H9 (cell line): ENCODE results near the gene SORCS2. TPM values are rescaled to one million over a fixed set of nuclear protein-coding genes. Genes with fewer than 3 reads are reported as not detected.

Experiments
- DNase-seq: peaks from one replicate; pipeline ENCODE4 v3.0.0-alpha.2; 2017
- H2AFZ ChIP-seq: one replicate; pipeline ENCODE4 v1.6.1; 2013; ENCODE audit warnings: mild to moderate bottlenecking, low read length, control low read depth, moderate library complexity
- H2AK5ac ChIP-seq: 2 replicates; pipeline ENCODE4 v1.6.1; 2013; ENCODE audit warnings: low read length, control low read depth, mixed read lengths; ENCODE audit not compliant: insufficient read length
- H2BK120ac ChIP-seq: one replicate; pipeline ENCODE4 v1.6.1; 2013; ENCODE audit warnings: low read depth, mild to moderate bottlenecking, low read length, control low read depth, inconsistent platforms; ENCODE audit not compliant: poor library complexity, severe bottlenecking
- H2BK12ac ChIP-seq: 2 replicates; pipeline ENCODE4 v1.6.1; 2013; ENCODE audit warnings: low read length, control low read depth, mixed read lengths, low read depth; ENCODE audit not compliant: insufficient read length
- H2BK15ac ChIP-seq: 2 replicates; pipeline ENCODE4 v1.6.1; 2013; ENCODE audit warnings: low read depth, low read length, control low read depth
- H2BK20ac ChIP-seq: one replicate; pipeline ENCODE4 v1.6.1; 2013; ENCODE audit warnings: low read depth, mild to moderate bottlenecking, low read length, control low read depth, inconsistent platforms; ENCODE audit not compliant: poor library complexity, severe bottlenecking
- H2BK5ac ChIP-seq: 2 replicates; pipeline ENCODE4 v1.6.1; 2013; ENCODE audit warnings: low read length, control low read depth, mixed read lengths; ENCODE audit not compliant: insufficient read length
- H3K14ac ChIP-seq: 2 replicates; pipeline ENCODE4 v1.6.1; 2013; ENCODE audit warnings: low read length, control low read depth; ENCODE audit not compliant: insufficient read depth
- H3K18ac ChIP-seq: 2 replicates; pipeline ENCODE4 v1.6.1; 2013; ENCODE audit warnings: low read depth, mild to moderate bottlenecking, mixed read lengths, low read length, control low read depth; ENCODE audit not compliant: insufficient read length
- H3K23ac ChIP-seq: 2 replicates; pipeline ENCODE4 v1.6.1; 2013; ENCODE audit warnings: low read length, control low read depth, mixed read lengths, low read depth; ENCODE audit not compliant: insufficient read length
- H3K23me2 ChIP-seq: 2 replicates; pipeline ENCODE4 v1.6.1; 2013; ENCODE audit warnings: low read depth, mild to moderate bottlenecking, mixed read lengths, low read length, control low read depth; ENCODE audit not compliant: insufficient read length, poor library complexity, severe bottlenecking
- H3K27ac ChIP-seq: 2 replicates; pipeline ENCODE4 v1.5.1; 2013; ENCODE audit warnings: low read length, control low read depth, mixed read lengths, low read depth; ENCODE audit not compliant: insufficient read length
- H3K27me3 ChIP-seq: 2 replicates; pipeline ENCODE4 v1.6.1; 2013; ENCODE audit warnings: low read length, control low read depth, inconsistent platforms; ENCODE audit not compliant: insufficient read depth
- H3K4ac ChIP-seq: 2 replicates; pipeline ENCODE4 v1.6.1; 2013; ENCODE audit warnings: low read depth, mild to moderate bottlenecking, control low read depth, inconsistent platforms, low read length, moderate library complexity
- H3K4me1 ChIP-seq: 2 replicates; pipeline ENCODE4 v1.6.1; 2013; ENCODE audit warnings: low read length, control low read depth, inconsistent platforms; ENCODE audit not compliant: insufficient read depth
- H3K4me2 ChIP-seq: 2 replicates; pipeline ENCODE4 v1.6.1; 2013; ENCODE audit warnings: low read length, control low read depth, mixed read lengths; ENCODE audit not compliant: insufficient read length, insufficient read depth
- H3K56ac ChIP-seq: 2 replicates; pipeline ENCODE4 v1.6.1; 2013; ENCODE audit warnings: low read depth, mild to moderate bottlenecking, mixed read lengths, low read length, control low read depth; ENCODE audit not compliant: insufficient read length
- H3K79me1 ChIP-seq: 2 replicates; pipeline ENCODE4 v1.6.1; 2013; ENCODE audit warnings: low read depth, mild to moderate bottlenecking, moderate library complexity, low read length, control low read depth, inconsistent platforms; ENCODE audit not compliant: insufficient read depth, poor library complexity, severe bottlenecking
- H3K79me2 ChIP-seq: 2 replicates; pipeline ENCODE4 v1.6.1; 2013; ENCODE audit warnings: low read length, control low read depth, inconsistent platforms; ENCODE audit not compliant: insufficient read depth
- H3K9ac ChIP-seq: 2 replicates; pipeline ENCODE4 v1.6.1; 2013; ENCODE audit warnings: low read length, control low read depth, mixed read lengths; ENCODE audit not compliant: insufficient read length; ENCODE audit errors: extremely low read depth
- H3K9me3 ChIP-seq: one replicate; pipeline ENCODE4 v1.6.1; 2013; ENCODE audit warnings: low read depth, low read length, inconsistent platforms; ENCODE audit not compliant: control insufficient read depth
- H3T11ph ChIP-seq: one replicate; pipeline ENCODE4 v1.6.1; 2013; ENCODE audit warnings: mild to moderate bottlenecking, low read length, control low read depth, inconsistent platforms
- H4K20me1 ChIP-seq: one replicate; pipeline ENCODE4 v1.6.1; 2013; ENCODE audit not compliant: control insufficient read depth, insufficient read length, insufficient read depth
- H4K5ac ChIP-seq: 2 replicates; pipeline ENCODE4 v1.6.1; 2013; ENCODE audit warnings: low read depth, mild to moderate bottlenecking, mixed read lengths, low read length, control low read depth; ENCODE audit not compliant: insufficient read length
- H4K8ac ChIP-seq: replicated peaks from 2 replicates; pipeline ENCODE4 v1.6.1; 2013; ENCODE audit warnings: low read length, control low read depth, mixed read lengths, low read depth; ENCODE audit not compliant: insufficient read length
- H4K91ac ChIP-seq: 2 replicates; pipeline ENCODE4 v1.6.1; 2013; ENCODE audit warnings: low read depth, mild to moderate bottlenecking, moderate library complexity, mixed read lengths, low read length, control low read depth; ENCODE audit not compliant: insufficient read length
- H3K27ac Mint-ChIP-seq, 3 experiments: 2 replicates in 2 of 3; 3 replicates in 1 of 3; pipeline ENCODE4 v1.8.0; 2020 to 2021; ENCODE audit warnings: mixed read lengths in 3 of 3, mild to moderate bottlenecking in 1 of 3, moderate library complexity in 1 of 3
- H3K27me3 Mint-ChIP-seq: 2 replicates; pipeline ENCODE4 v1.8.0; 2021; ENCODE audit warnings: low read depth, mild to moderate bottlenecking, moderate library complexity, mixed read lengths
- H3K36me3 Mint-ChIP-seq, 3 experiments: 2 replicates in 2 of 3; 3 replicates in 1 of 3; pipeline ENCODE4 v1.8.0; 2020 to 2021; ENCODE audit warnings: low read depth in 3 of 3, mixed read lengths in 3 of 3; ENCODE audit not compliant: insufficient read depth in 1 of 3
- H3K4me1 Mint-ChIP-seq, 2 experiments: 2 replicates each; pipeline ENCODE4 v1.8.0; 2020; ENCODE audit warnings: mixed read lengths in 2 of 2
- H3K4me3 Mint-ChIP-seq, 2 experiments: 2 replicates in 1 of 2; 3 replicates in 1 of 2; pipeline ENCODE4 v1.8.0; 2020 to 2021; ENCODE audit warnings: mild to moderate bottlenecking in 2 of 2, mixed read lengths in 2 of 2, moderate library complexity in 1 of 2
- H3K9me3 Mint-ChIP-seq, 2 experiments: 2 replicates in 1 of 2; 3 replicates in 1 of 2; pipeline ENCODE4 v1.8.0; 2020; ENCODE audit warnings: mild to moderate bottlenecking in 2 of 2, mixed read lengths in 2 of 2, moderate library complexity in 1 of 2
- WGBS: extraction: QIAGEN DNeasy Blood & Tissue Kit; methylation state at CpG from one replicate; pipeline ENCODE4 v1.1.7; 2013; ENCODE audit warnings: missing lambda C conversion rate, low lambda C conversion rate, mixed read lengths; ENCODE audit not compliant: insufficient read length; ENCODE audit errors: extremely low coverage; 5-methylcytosine and 5-hydroxymethylcytosine counted together
- total RNA-seq: library from RNA; stranded (reverse); gene quantifications from 2 replicates; pipeline ENCODE4 v1.2.1, GENCODE V29; 2021
- TF ChIP-seq, protein P1 (sequence below): fragments of 200-600 bp; sonication (generic); conservative IDR thresholded peaks from 3 replicates; pipeline ENCODE4 v1.8.0; 2021; ENCODE audit warnings: antibody characterized with exemption, mild to moderate bottlenecking

SORCS2 gene
- total RNA-seq, 1 experiment from 2014 or later: 0.57 TPM

DNA sequence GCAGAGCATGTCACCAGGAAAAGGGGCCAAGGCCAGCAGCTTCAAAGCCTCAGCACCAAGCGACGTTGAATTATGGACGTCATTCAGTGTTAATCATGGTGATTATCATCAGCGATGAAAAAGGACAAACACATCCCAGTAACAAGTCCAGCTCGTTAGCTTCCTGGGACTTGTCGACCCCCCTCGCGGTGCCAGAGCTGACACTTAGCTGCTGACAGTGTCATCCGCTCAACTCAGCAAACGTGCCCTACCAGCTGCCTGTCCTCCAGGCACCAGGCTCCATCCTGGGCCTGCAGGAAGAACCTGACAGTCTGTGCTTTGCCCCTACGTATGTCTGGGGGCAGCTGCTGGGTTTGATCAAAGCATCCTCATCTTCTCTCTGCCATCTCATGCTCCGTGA, 379.4 kb downstream of the SORCS2 start:
- TF ChIP-seq, protein P1, sequence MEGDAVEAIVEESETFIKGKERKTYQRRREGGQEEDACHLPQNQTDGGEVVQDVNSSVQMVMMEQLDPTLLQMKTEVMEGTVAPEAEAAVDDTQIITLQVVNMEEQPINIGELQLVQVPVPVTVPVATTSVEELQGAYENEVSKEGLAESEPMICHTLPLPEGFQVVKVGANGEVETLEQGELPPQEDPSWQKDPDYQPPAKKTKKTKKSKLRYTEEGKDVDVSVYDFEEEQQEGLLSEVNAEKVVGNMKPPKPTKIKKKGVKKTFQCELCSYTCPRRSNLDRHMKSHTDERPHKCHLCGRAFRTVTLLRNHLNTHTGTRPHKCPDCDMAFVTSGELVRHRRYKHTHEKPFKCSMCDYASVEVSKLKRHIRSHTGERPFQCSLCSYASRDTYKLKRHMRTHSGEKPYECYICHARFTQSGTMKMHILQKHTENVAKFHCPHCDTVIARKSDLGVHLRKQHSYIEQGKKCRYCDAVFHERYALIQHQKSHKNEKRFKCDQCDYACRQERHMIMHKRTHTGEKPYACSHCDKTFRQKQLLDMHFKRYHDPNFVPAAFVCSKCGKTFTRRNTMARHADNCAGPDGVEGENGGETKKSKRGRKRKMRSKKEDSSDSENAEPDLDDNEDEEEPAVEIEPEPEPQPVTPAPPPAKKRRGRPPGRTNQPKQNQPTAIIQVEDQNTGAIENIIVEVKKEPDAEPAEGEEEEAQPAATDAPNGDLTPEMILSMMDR: no peak
- Histone ChIP-seq H3T11ph (no peak overlapping the region), H3K18ac (no peak overlapping the region), H3K4ac (no peak overlapping the region), H3K14ac (no peak overlapping the region; the same call in 1 of the 2 replicates), H2BK15ac (no peak overlapping the region; the same call in 1 of the 2 replicates), H2AK5ac (no peak overlapping the region), H3K23me2 (no peaks in the 10 kb centered on the region), H4K20me1 (no peaks in the 10 kb centered on the region), H3K27ac (no peak overlapping the region), H3K9me3 (peaks cover 8% of the 10 kb centered on the region), H2BK5ac (no peak overlapping the region), H2BK20ac (no peak overlapping the region), H3K79me1 (no peaks in the 10 kb centered on the region), H3K4me1 (no peaks in the 10 kb centered on the region; the same call in 1 of the 2 replicates), H2AFZ (no peak overlapping the region), H2BK12ac (no peak overlapping the region), H4K91ac (no peak overlapping the region), H4K8ac (no peak overlapping the region), H3K23ac (no peak overlapping the region), H3K56ac (no peak overlapping the region), H3K9ac (no peak overlapping the region), H3K4me2 (no peak overlapping the region), H2BK120ac (no peak overlapping the region), H4K5ac (no peak overlapping the region), H3K79me2 (no peaks in the 10 kb centered on the region), H3K27me3 (no peaks in the 10 kb centered on the region)
- WGBS: no CpG with 5 or more reads among the region's 12 CpGs
- Mint-ChIP-seq H3K27ac (no peak overlapping the region), H3K9me3 (peaks cover 12 to 15% of the 10 kb centered on the region in 2 experiments), H3K4me1 (peaks cover 11 to 14% of the 10 kb centered on the region in 2 experiments), H3K36me3 (peaks cover 6 to 12% (median 9%) of the 10 kb centered on the region in 3 experiments), H3K27me3 (peaks cover 2% of the 10 kb centered on the region), H3K4me3 (no peak overlapping the region)
- DNase-seq: no peak
